ENCODE data around the gene CRIP2. TPM values are rescaled to one million over a fixed set of nuclear protein-coding genes. Genes with fewer than 3 reads are reported as not detected.

Gene CRIP2
- total and polyA plus RNA-seq, 2 donors (not counting 3 experiments of a cell fraction or from before 2014, with no cell fraction given), result 322 to 954 TPM

DNA sequence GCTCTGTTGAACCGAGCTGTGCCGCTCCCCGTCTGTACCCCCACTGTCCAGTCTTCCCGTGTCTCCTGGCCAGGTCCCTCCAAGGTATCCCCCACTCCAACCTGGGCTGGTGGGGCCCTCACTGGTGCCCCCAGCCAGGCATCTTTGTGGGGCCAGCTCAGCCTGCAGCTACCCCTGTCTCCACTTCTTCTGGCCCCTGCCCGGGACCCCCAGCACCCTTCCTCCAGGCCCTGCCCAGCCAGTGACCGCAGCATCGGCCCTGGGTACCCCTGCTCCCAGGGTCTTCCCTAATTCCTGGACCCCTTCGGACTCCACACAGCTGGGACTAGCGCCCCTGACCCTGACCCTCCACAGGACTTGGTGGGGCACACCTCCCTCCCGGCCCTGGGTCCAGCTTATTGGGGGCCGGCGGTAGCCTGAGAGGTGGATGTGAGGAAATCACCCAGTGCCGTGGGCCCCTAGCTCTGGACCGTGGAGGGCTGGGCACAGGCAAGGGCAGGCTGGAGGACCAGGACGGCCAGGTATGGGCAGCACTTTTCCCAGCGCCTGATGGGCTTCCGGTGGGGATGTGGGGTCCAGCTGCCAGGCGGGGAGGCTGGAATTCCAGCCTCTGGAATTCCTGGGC is 8.0 kb downstream of the CRIP2 start:
- no peak for DNase-seq (ENCODE audit: low read depth, low spot score)
- H3K27me3 ChIP-seq (ENCODE audit: control insufficient read depth in 2 of 2, insufficient read depth in 2 of 2, low read length in 2 of 2), result peaks cover 0 to 12% of the 10 kb centered on the region in 2 experiments
- H3K4me2 ChIP-seq (ENCODE audit: insufficient read depth, low read length), result no peak overlapping the region
- H3K27ac ChIP-seq (ENCODE audit: insufficient read depth, low read depth, low read length), result peak overlapping the region; percentile 91
- no peak overlapping the region for H2AFZ ChIP-seq (ENCODE audit: low read depth, low read length)
- no peaks in the 10 kb centered on the region for H4K20me1 ChIP-seq (replicated peaks; ENCODE audit: control insufficient read depth, extremely low read depth, insufficient read depth, low read length)
- dilution Hi-C loops (cut with MboI; ENCODE audit: extremely low pct_ligation_motif_present, low sequenced_read_pairs) (no loop called here), intact Hi-C loops (cut with micrococcal nuclease) (loop anchor here (1.0 to 2.0 kb wide), 2 partner anchors 8 to 182 kb away; partner anchors contain the start of genes BRF1 and CRIP2)
- POLR2A ChIA-PET, result no interaction called here
- no peaks in the 10 kb centered on the region for H3K9me3 ChIP-seq (replicated peaks; ENCODE audit: control insufficient read depth, insufficient read depth, low read length)
- no peaks in the 10 kb centered on the region for H3K9me1 ChIP-seq (replicated peaks; ENCODE audit: control insufficient read depth, extremely low read depth, insufficient read depth, low read length)
- peak overlapping the region; percentile 75 for H3K9ac ChIP-seq (replicated peaks; ENCODE audit: extremely low read depth, insufficient read depth, low read length)
- no peak for TF ChIP-seq GATA2 (IDR thresholded peaks at IDR 0.05; ENCODE audit: insufficient read depth, insufficient read length, low read depth, low read length)
- TF ChIP-seq EZH2 (IDR thresholded peaks at IDR 0.05; ENCODE audit: borderline replicate concordance, low read depth, low read length, severe bottlenecking), result no peak
- TF ChIP-seq POLR2AphosphoS5 (IDR thresholded peaks at IDR 0.05; ENCODE audit: insufficient read depth, low read depth, low read length), result no peak
- no peak for TF ChIP-seq FOS (IDR thresholded peaks at IDR 0.05; ENCODE audit: borderline replicate concordance, insufficient read depth, low read length)
- no peak for TF ChIP-seq POLR2A (IDR thresholded peaks at IDR 0.05; ENCODE audit: low read depth, low read length)
- H3K4me1 ChIP-seq (ENCODE audit: control insufficient read depth, extremely low read depth, insufficient read depth, low read length), result peaks cover 14% of the 10 kb centered on the region
- peaks cover 3 to 5% of the 10 kb centered on the region in 2 experiments for H3K36me3 ChIP-seq (ENCODE audit: control insufficient read depth in 2 of 2, extremely low read depth in 1 of 2, insufficient read depth in 2 of 2, low read length in 2 of 2)
- no peak for FAIRE-seq
- BruUV-seq (replicated peaks), result no TSS peak
- CTCF ChIA-PET, result interaction anchor here (1.2 to 3.2 kb wide), 5 partner anchors 7 to 112 kb away, joined by 5 to 144 read pairs (median 51); partner anchors contain the start of gene TEDC1
- no peak overlapping the region for H3K4me3 ChIP-seq (replicated peaks in 1 of 3; ENCODE audit: insufficient read depth in 1 of 3, low read depth in 1 of 3, low read length in 3 of 3)
- H3K79me2 ChIP-seq (ENCODE audit: control insufficient read depth, insufficient read depth, low read length), result no peaks in the 10 kb centered on the region

DNA sequence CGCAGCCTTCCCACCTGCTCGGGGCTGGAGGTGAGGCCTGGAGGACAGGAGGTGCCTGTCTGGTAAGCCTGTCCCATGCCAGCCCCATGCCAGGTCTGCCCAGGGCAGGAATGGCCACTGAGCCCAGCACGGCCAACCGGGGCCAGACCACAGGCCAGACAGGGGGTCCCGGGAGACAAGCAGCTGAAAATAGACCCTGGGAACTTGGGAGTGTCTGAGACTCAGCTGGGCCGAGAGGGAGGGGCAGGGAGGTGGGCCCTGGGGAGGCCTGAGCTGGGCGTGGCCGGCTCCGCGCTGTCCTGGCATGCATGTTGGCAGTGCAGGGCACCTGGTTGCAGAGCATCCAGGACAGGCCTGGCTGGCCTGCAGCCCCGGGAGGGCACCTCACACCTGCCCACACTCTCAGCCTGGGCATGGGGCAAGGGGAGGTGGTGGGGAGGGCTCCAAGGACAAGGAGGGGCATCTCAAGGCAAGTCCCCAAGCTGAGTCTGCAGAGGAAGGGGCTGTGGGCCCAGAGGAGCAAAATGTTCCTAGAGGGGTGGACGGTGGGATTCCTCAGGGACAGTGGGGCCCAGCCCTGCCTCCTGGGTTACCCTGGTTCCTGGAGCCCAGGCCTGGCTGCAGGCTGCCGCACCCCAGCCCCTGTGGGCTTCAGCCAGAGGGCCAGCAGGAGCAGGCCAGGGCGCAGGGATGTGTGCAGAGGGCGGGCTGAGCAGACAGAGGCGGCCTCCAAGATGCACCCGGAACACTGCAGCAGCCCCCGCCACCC is 8.9 kb downstream of the CRIP2 start:
- H3K9ac ChIP-seq (replicated peaks; ENCODE audit: extremely low read depth, insufficient read depth, low read length), result no peak overlapping the region
- H3K9me3 ChIP-seq (replicated peaks; ENCODE audit: control insufficient read depth, insufficient read depth, low read length), result no peaks in the 10 kb centered on the region
- H3K9me1 ChIP-seq (replicated peaks; ENCODE audit: control insufficient read depth, extremely low read depth, insufficient read depth, low read length), result no peaks in the 10 kb centered on the region
- H2AFZ ChIP-seq (ENCODE audit: low read depth, low read length), result no peak overlapping the region
- TF ChIP-seq MYC (IDR thresholded peaks at IDR 0.05; ENCODE audit: low read depth, low read length), result no peak
- no peak for TF ChIP-seq POLR2A (IDR thresholded peaks at IDR 0.05; ENCODE audit: low read depth, low read length)
- TF ChIP-seq JUN (IDR thresholded peaks at IDR 0.05; ENCODE audit: borderline replicate concordance, insufficient read depth, insufficient read length, low read depth), result no peak
- no peak for TF ChIP-seq GATA2 (IDR thresholded peaks at IDR 0.05; ENCODE audit: insufficient read depth, insufficient read length, low read depth, low read length)
- no peak for TF ChIP-seq POLR2AphosphoS5 (IDR thresholded peaks at IDR 0.05; ENCODE audit: insufficient read depth, low read depth, low read length)
- TF ChIP-seq FOS (IDR thresholded peaks at IDR 0.05; ENCODE audit: borderline replicate concordance, insufficient read depth, low read length), result no peak
- no peak for TF ChIP-seq EZH2 (IDR thresholded peaks at IDR 0.05; ENCODE audit: borderline replicate concordance, low read depth, low read length, severe bottlenecking)
- TF ChIP-seq, protein P1, sequence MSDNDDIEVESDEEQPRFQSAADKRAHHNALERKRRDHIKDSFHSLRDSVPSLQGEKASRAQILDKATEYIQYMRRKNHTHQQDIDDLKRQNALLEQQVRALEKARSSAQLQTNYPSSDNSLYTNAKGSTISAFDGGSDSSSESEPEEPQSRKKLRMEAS (IDR thresholded peaks at IDR 0.05; ENCODE audit: insufficient read depth, insufficient read length), result no peak
- TF ChIP-seq, protein P2, sequence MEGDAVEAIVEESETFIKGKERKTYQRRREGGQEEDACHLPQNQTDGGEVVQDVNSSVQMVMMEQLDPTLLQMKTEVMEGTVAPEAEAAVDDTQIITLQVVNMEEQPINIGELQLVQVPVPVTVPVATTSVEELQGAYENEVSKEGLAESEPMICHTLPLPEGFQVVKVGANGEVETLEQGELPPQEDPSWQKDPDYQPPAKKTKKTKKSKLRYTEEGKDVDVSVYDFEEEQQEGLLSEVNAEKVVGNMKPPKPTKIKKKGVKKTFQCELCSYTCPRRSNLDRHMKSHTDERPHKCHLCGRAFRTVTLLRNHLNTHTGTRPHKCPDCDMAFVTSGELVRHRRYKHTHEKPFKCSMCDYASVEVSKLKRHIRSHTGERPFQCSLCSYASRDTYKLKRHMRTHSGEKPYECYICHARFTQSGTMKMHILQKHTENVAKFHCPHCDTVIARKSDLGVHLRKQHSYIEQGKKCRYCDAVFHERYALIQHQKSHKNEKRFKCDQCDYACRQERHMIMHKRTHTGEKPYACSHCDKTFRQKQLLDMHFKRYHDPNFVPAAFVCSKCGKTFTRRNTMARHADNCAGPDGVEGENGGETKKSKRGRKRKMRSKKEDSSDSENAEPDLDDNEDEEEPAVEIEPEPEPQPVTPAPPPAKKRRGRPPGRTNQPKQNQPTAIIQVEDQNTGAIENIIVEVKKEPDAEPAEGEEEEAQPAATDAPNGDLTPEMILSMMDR (IDR thresholded peaks at IDR 0.05; ENCODE audit: extremely low read depth in 1 of 2, insufficient read depth in 1 of 2, low read depth in 1 of 2, low read length in 2 of 2), result no peak
- POLR2A ChIA-PET, result no interaction called here
- dilution Hi-C loops (cut with MboI; ENCODE audit: extremely low pct_ligation_motif_present, low sequenced_read_pairs) (no loop called here), intact Hi-C loops (cut with micrococcal nuclease) (loop anchor here (2.0 kb wide), 1 partner anchor 183 kb away; the partner anchor contains the start of gene BRF1)
- no peak overlapping the region for H3K27ac ChIP-seq (ENCODE audit: insufficient read depth, low read depth, low read length)
- DNase-seq (ENCODE audit: low read depth, low spot score), result no peak
- no peak for FAIRE-seq
- CTCF ChIA-PET, result interaction anchor here (3.2 kb wide), 1 partner anchor 113 kb away, joined by 51 read pairs; no protein-coding TSS in a partner anchor
- peaks cover 3 to 5% of the 10 kb centered on the region in 2 experiments for H3K36me3 ChIP-seq (ENCODE audit: control insufficient read depth in 2 of 2, extremely low read depth in 1 of 2, insufficient read depth in 2 of 2, low read length in 2 of 2)
- BruUV-seq (replicated peaks), result no TSS peak
- no peak overlapping the region for H3K4me2 ChIP-seq (ENCODE audit: insufficient read depth, low read length)
- H3K4me3 ChIP-seq (replicated peaks in 1 of 3; ENCODE audit: insufficient read depth in 1 of 3, low read depth in 1 of 3, low read length in 3 of 3), result no peak overlapping the region
- H3K79me2 ChIP-seq (ENCODE audit: control insufficient read depth, insufficient read depth, low read length), result no peaks in the 10 kb centered on the region
- peaks cover 0 to 12% of the 10 kb centered on the region in 2 experiments for H3K27me3 ChIP-seq (ENCODE audit: control insufficient read depth in 2 of 2, insufficient read depth in 2 of 2, low read length in 2 of 2)
- peaks cover 14% of the 10 kb centered on the region for H3K4me1 ChIP-seq (ENCODE audit: control insufficient read depth, extremely low read depth, insufficient read depth, low read length)
- H4K20me1 ChIP-seq (replicated peaks; ENCODE audit: control insufficient read depth, extremely low read depth, insufficient read depth, low read length), result no peaks in the 10 kb centered on the region

Data from endothelial cell of umbilical vein (primary cell).